Hematopoietic multipotent progenitor cell treated with erythropoietin and hydrocortisone succinate and interleukin-3 and kit ligand, for 6 days (in vitro differentiated cells): Measurements from ENCODE around the gene TLCD5.

Experiments used
- DNase-seq: peaks from one replicate; pipeline ENCODE4 v3.0.0-alpha.2; 2015

Gene TLCD5

GRCh38 chr11:120324932-120325810 lies at the start of gene TLCD5:
TSS of gene TLCD5 (plus strand) at chr11:120325299. CDS start at chr11:120327442, 2,143 bp downstream.
- DNase-seq: peak; percentile 25

- DNase-seq: no peak
These were observed 45.6 kb upstream of the TLCD5 start for GRCh38 chr11:120279502-120279901.

GRCh38 chr11:120280600-120281051 lies 44.5 kb upstream of the TLCD5 start:
- DNase-seq: no peak

- peak; percentile 17 for DNase-seq
These were observed 43.8 kb upstream of the TLCD5 start for GRCh38 chr11:120281143-120281795.

- DNase-seq: no peak
These were observed 42.0 kb upstream of the TLCD5 start for GRCh38 chr11:120283124-120283523.

GRCh38 chr11:120284272-120284671 lies 40.8 kb upstream of the TLCD5 start:
- no peak for DNase-seq

GRCh38 chr11:120285256-120285655 lies 39.8 kb upstream of the TLCD5 start:
- no peak for DNase-seq

GRCh38 chr11:120288021-120288420 lies 37.1 kb upstream of the TLCD5 start:
- no peak for DNase-seq

GRCh38 chr11:120289426-120289825 lies 35.7 kb upstream of the TLCD5 start:
- no peak for DNase-seq

GRCh38 chr11:120290956-120291355 lies 34.1 kb upstream of the TLCD5 start:
- DNase-seq: no peak

GRCh38 chr11:120293038-120293800 lies 31.9 kb upstream of the TLCD5 start:
- DNase-seq: no peak

GRCh38 chr11:120294096-120294495 lies 31.0 kb upstream of the TLCD5 start:
- no peak for DNase-seq

GRCh38 chr11:120295099-120295498 lies 30.0 kb upstream of the TLCD5 start:
- DNase-seq: peak; percentile 13

GRCh38 chr11:120296554-120296953 lies 28.5 kb upstream of the TLCD5 start:
- no peak for DNase-seq

GRCh38 chr11:120298461-120298860 lies 26.6 kb upstream of the TLCD5 start:
- DNase-seq: no peak

GRCh38 chr11:120302001-120302805 lies 22.9 kb upstream of the TLCD5 start:
- no peak for DNase-seq

- peak; percentile 90 for DNase-seq
These were observed 22.0 kb upstream of the TLCD5 start for GRCh38 chr11:120303004-120303637.

GRCh38 chr11:120304526-120304925 lies 20.6 kb upstream of the TLCD5 start:
- DNase-seq: no peak

GRCh38 chr11:120305286-120305685 lies 19.8 kb upstream of the TLCD5 start:
- DNase-seq: no peak

GRCh38 chr11:120306519-120307242 lies 18.4 kb upstream of the TLCD5 start:
- DNase-seq: peak; percentile 12

GRCh38 chr11:120307476-120307875 lies 17.6 kb upstream of the TLCD5 start:
- no peak for DNase-seq
